GM10266 (cell line): ENCODE results near the gene CAV1.

Experiments
- DNase-seq: peaks from one replicate; pipeline ENCODE4 v3.0.0; 2012; ENCODE audit errors: extremely low spot score
- CTCF ChIP-seq: IDR thresholded peaks from 2 replicates; pipeline ENCODE4 v1.5.1; 2012; ENCODE audit warnings: mild to moderate bottlenecking, low read depth; ENCODE audit not compliant: control insufficient read depth, insufficient read depth; ENCODE audit errors: missing control alignments

The CAV1 gene

DNA sequence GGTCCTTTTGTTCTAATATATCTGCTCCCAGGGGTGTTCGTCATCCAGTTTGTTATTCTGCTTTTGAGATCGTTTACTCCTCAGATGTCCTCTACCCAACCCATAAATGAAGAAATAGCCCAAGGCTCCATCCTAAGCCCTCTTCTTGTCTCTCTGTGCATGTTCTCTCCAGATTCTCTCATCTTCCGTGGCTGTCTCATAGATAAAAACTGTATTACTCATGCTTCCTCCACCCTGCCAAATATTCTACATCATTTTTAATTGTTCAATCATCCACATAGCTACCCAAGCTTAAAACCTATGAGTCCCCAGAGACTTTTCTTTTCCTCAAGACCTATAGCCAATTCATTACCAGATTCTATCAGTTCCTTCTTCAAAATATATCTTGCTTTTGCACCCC, 44.9 kb downstream of the CAV1 start:
- DNase-seq, result no peak
- TF ChIP-seq CTCF, result no peak

- TF ChIP-seq CTCF, result no peak
- no peak for DNase-seq
Measured at GRCh38 chr7:116570306-116570705, 45.5 kb downstream of the CAV1 start.

GRCh38 chr7:116571037-116571436, 46.2 kb downstream of the CAV1 start:
- DNase-seq, result no peak
- TF ChIP-seq CTCF, result no peak

GRCh38 chr7:116571552-116571951, 46.7 kb downstream of the CAV1 start:
- no peak for TF ChIP-seq CTCF
- DNase-seq, result no peak

DNA sequence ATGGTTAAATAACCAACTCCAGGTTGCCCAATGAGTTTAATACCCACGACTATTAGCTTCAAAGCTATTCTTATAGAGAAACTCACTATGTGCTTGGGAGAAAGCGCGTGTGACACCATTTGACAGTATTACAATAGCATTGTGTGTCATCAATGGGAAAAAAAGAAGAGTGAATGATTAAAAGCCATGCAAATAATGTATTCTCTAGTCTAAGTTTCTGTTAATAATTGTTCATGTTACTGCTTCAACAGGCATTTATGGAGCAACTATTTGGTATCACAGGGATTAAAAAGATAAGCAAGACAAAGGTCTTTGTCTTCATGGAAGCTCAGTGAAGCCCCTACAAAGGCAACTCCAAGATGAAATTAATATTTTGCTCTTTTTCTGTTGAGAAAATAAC, 47.2 kb downstream of the CAV1 start:
- no peak for TF ChIP-seq CTCF
- no peak for DNase-seq

DNA sequence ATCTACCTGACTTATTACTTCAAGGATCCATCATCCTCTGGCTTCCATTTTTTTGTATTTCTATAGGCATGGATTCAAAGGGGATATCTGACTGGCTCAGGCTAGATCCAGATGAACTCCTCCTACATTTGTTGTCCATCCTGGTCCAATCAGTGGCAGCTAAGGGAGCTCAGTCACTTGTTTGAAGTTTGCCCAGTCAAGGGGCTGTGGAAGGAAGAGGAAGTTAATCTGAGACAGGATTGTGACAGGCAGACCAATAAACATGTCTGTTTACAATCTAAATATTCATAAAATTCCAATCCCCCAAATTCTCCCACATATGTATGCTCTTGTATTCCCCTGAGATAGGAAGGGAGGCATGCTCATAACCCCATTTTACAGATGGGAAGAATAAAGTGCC, 48.7 kb downstream of the CAV1 start:
- DNase-seq, result no peak
- TF ChIP-seq CTCF, result no peak

- TF ChIP-seq CTCF, result no peak
- no peak for DNase-seq
Measured at GRCh38 chr7:116574025-116574822, 49.4 kb downstream of the CAV1 start.
